HepG2 (cell line): ENCODE results near the gene NUTF2. TPM values are rescaled to one million over a fixed set of nuclear protein-coding genes. Genes with fewer than 3 reads are reported as not detected.

Experiments used
- ATAC-seq: fragments of 200-7000 bp; cut with Tn5 transposase; 3 replicates; pipeline ENCODE4 v1.9.1; 2020; ENCODE audit warnings: mild to moderate bottlenecking, moderate library complexity
- BruUV-seq: library from RNA; stranded (reverse); fragments of 400-500 nt; replicated peaks from 2 replicates; lab custom pipeline; 2021; lab: Mats Ljungman, UMichigan
- CTCF ChIA-PET: fragments of 300-600 bp; formaldehyde crosslinking; extraction: SDS; loops from one replicate; lab custom pipeline; 2021; ENCODE audit warnings: low total read pairs, inconsistent platforms, low intra/inter-chr PET ratio; lab: Yijun Ruan, JAX
- POLR2A ChIA-PET: fragments of 350-600 bp; sonication (Branson Sonifier 250); formaldehyde crosslinking; loops from one replicate; lab custom pipeline; 2020; ENCODE audit warnings: antibody characterized with exemption, inconsistent platforms; lab: Yijun Ruan, JAX
- DNase-seq: peaks from one replicate; pipeline ENCODE4 v3.0.0-alpha.2; 2015; ENCODE audit warnings: low spot score
- FAIRE-seq: peaks from 3 replicates; lab custom pipeline; 2011; peaks lifted over from hg19 to GRCh38; lab: Jason Lieb, UNC
- H2AFZ ChIP-seq: one replicate; pipeline ENCODE4 v1.6.1; 2011; ENCODE audit warnings: low read length, inconsistent platforms
- H3K27ac ChIP-seq: fragments of 300-600 bp; 3 replicates; pipeline ENCODE4 v1.8.0; 2011; ENCODE audit warnings: mixed run types, mild to moderate bottlenecking, mixed read lengths, low read length, inconsistent platforms; ENCODE audit not compliant: insufficient read depth; ENCODE audit errors: extremely low read length
- H3K27me3 ChIP-seq, 2 experiments: fragments of 200-600 bp in 1 of 2; 2 replicates in 1 of 2; 3 replicates in 1 of 2; pipeline versions ENCODE4 v1.6.0 to v1.8.0; 2011; ENCODE audit warnings: low read length in 2 of 2, mild to moderate bottlenecking in 2 of 2, moderate library complexity in 2 of 2, inconsistent platforms in 1 of 2; ENCODE audit not compliant: insufficient read depth in 2 of 2, control insufficient read depth in 1 of 2
- H3K36me3 ChIP-seq, 2 experiments: fragments of 200-600 bp in 1 of 2; replicated peaks in 1 of 2; 2 replicates in 1 of 2; 3 replicates in 1 of 2; pipeline versions ENCODE4 v1.5.1 to v1.8.0; 2011; ENCODE audit warnings: low read length in 2 of 2, inconsistent platforms in 1 of 2; ENCODE audit not compliant: insufficient read depth in 2 of 2, control insufficient read depth in 1 of 2
- H3K4me1 ChIP-seq: 2 replicates; pipeline ENCODE4 v1.5.1; 2012; ENCODE audit warnings: low read length, inconsistent platforms; ENCODE audit not compliant: insufficient read depth
- H3K4me2 ChIP-seq: 2 replicates; pipeline ENCODE4 v1.6.0; 2011; ENCODE audit warnings: low read depth, low read length, inconsistent platforms
- H3K4me3 ChIP-seq, 3 experiments: fragments of 200-600 bp in 1 of 3; sonication (generic), shearing (Covaris generic) in 1 of 3; replicated peaks in 1 of 3; 2 replicates each; pipeline ENCODE4 v1.5.1; 2011 to 2016; ENCODE audit warnings: low read length in 3 of 3, inconsistent platforms in 2 of 3, low read depth in 2 of 3, mild to moderate bottlenecking in 2 of 3, control low read depth in 1 of 3, mixed read lengths in 1 of 3; ENCODE audit not compliant: insufficient read depth in 1 of 3
- H3K79me2 ChIP-seq: one replicate; pipeline ENCODE4 v1.6.1; 2011; ENCODE audit warnings: low read length, inconsistent platforms; ENCODE audit not compliant: insufficient read depth
- H3K9ac ChIP-seq: 2 replicates; pipeline ENCODE4 v1.6.0; 2011; ENCODE audit warnings: mild to moderate bottlenecking, low read depth, low read length, inconsistent platforms; ENCODE audit not compliant: insufficient read depth
- H3K9me3 ChIP-seq: 2 replicates; pipeline ENCODE4 v1.5.1; 2012; ENCODE audit warnings: mild to moderate bottlenecking, low read length
- H4K20me1 ChIP-seq: 2 replicates; pipeline ENCODE4 v1.6.0; 2011; ENCODE audit warnings: inconsistent platforms, mild to moderate bottlenecking, low read length, moderate library complexity; ENCODE audit not compliant: insufficient read depth
- AKAP8 ChIP-seq: sonication (generic); formaldehyde crosslinking; IDR thresholded peaks from 2 replicates; pipeline ENCODE4 v1.5.1; 2020; ENCODE audit warnings: mild to moderate bottlenecking, missing genetic modification reagents
- BRD4 ChIP-seq: sonication (generic); formaldehyde crosslinking; IDR thresholded peaks from 2 replicates; pipeline ENCODE4 v1.4.0; 2020; ENCODE audit warnings: missing genetic modification reagents
- ELK4 ChIP-seq: sonication (generic); formaldehyde crosslinking; IDR thresholded peaks from 2 replicates; pipeline ENCODE4 v1.9.0; 2021; ENCODE audit warnings: missing genetic modification reagents, borderline replicate concordance
- SNAI1 ChIP-seq: sonication (generic); formaldehyde crosslinking; IDR thresholded peaks from 2 replicates; pipeline ENCODE4 v1.5.0; 2020; ENCODE audit warnings: mild to moderate bottlenecking, missing genetic modification reagents, borderline replicate concordance
- ZBTB20 ChIP-seq: sonication (generic); formaldehyde crosslinking; IDR thresholded peaks from 2 replicates; pipeline ENCODE4 v1.8.1; 2023; ENCODE audit warnings: missing genetic modification reagents, low read depth, mild to moderate bottlenecking, borderline replicate concordance
- ZBTB8A ChIP-seq: sonication (generic); formaldehyde crosslinking; IDR thresholded peaks from 2 replicates; pipeline ENCODE4 v1.4.0; 2020; ENCODE audit warnings: mild to moderate bottlenecking, low read depth, missing genetic modification reagents, borderline replicate concordance
- ZMAT5 ChIP-seq: sonication (generic); formaldehyde crosslinking; IDR thresholded peaks from 2 replicates; pipeline ENCODE4 v1.5.0; 2020; ENCODE audit warnings: mild to moderate bottlenecking, low read depth, missing genetic modification reagents, borderline replicate concordance
- ZNF337 ChIP-seq: sonication (generic); formaldehyde crosslinking; IDR thresholded peaks from 2 replicates; pipeline ENCODE4 v1.5.1; 2020; ENCODE audit warnings: missing genetic modification reagents, low read depth, mild to moderate bottlenecking, borderline replicate concordance
- ZNF510 ChIP-seq: sonication (generic); formaldehyde crosslinking; IDR thresholded peaks from 2 replicates; pipeline ENCODE4 v1.4.0; 2020; ENCODE audit warnings: low read depth, mild to moderate bottlenecking, missing genetic modification reagents
- ZNF724P ChIP-seq: sonication (generic); formaldehyde crosslinking; IDR thresholded peaks from 2 replicates; pipeline ENCODE4 v1.8.0; 2022; ENCODE audit warnings: missing genetic modification reagents, borderline replicate concordance
- ZNF891 ChIP-seq: sonication (generic); formaldehyde crosslinking; IDR thresholded peaks from 2 replicates; pipeline ENCODE4 v1.5.0; 2020; ENCODE audit warnings: mild to moderate bottlenecking, missing genetic modification reagents
- ZSCAN29 ChIP-seq: sonication (generic); formaldehyde crosslinking; conservative IDR thresholded peaks from 2 replicates; pipeline ENCODE4 v1.4.0; 2020; ENCODE audit warnings: mild to moderate bottlenecking, missing genetic modification reagents
- WGBS: methylation state at CpG from one replicate; pipeline ENCODE4 v1.1.6; 2017; ENCODE audit warnings: low lambda C conversion rate; 5-methylcytosine and 5-hydroxymethylcytosine counted together
- in situ Hi-C: cut with HindIII; loops from 2 replicates; pipeline ENCODE4 v1.10.0; 2017; ENCODE audit warnings: low pct_unique_long_range_greater_than_20kb; ENCODE audit not compliant: extremely low pct_ligation_motif_present
- intact Hi-C: fragments of 100-400 bp; cut with micrococcal nuclease; formaldehyde crosslinking; loops from one replicate; pipeline ENCODE4 v1.10.0; 2022; ENCODE audit not compliant: unreplicated experiment
- polyA plus RNA-seq, 8 experiments: library from polyadenylated mRNA; depleted of rRNA in 3 of 8; stranded (reverse) in 7 of 8; unstranded in 1 of 8; fragments of >200 nt; fragmentation: Illumina TruSeq in 4 of 8; extraction: Trizol in 4 of 8; gene quantifications; 2 replicates each; pipeline versions ENCODE4 v1.2.1 to v1.2.3, GENCODE V29; 2011 to 2016; ENCODE audit warnings: low read depth in 4 of 8, missing spikeins in 1 of 8, mixed read lengths in 1 of 8; ENCODE audit not compliant: insufficient read depth in 1 of 8
- total RNA-seq, 5 experiments: library from RNA; depleted of rRNA; stranded (reverse); fragments of >200 nt; fragmentation: Illumina TruSeq; extraction: Trizol; gene quantifications; 2 replicates each; pipeline ENCODE4 v1.2.3, GENCODE V29; 2016; ENCODE audit warnings: low read depth in 1 of 5
- TF ChIP-seq, protein P1 (sequence below): sonication (generic); formaldehyde crosslinking; IDR thresholded peaks from 2 replicates; pipeline ENCODE4 v1.4.0; 2020; ENCODE audit warnings: missing genetic modification reagents

Gene NUTF2
- total and polyA plus RNA-seq, 2 of the 13 experiments (the other 11 are each of a cell fraction or from before 2014, with no cell fraction given): 168 to 214 TPM

- in situ Hi-C loops: loop anchor here (5.0 to 10.0 kb wide), 2 partner anchors 39 to 156 kb away; no protein-coding TSS in a partner anchor
- Histone ChIP-seq H3K36me3 (peaks cover 7 to 21% of the 10 kb centered on the region in 2 experiments), H3K9me3 (no peaks in the 10 kb centered on the region), H3K4me2 (no peak overlapping the region), H3K27ac (no peak overlapping the region), H3K4me3 (no peak overlapping the region), H4K20me1 (no peaks in the 10 kb centered on the region), H2AFZ (no peak overlapping the region), H3K9ac (no peak overlapping the region), H3K27me3 (no peaks in the 10 kb centered on the region; a peak in 1 of 5 replicates), H3K79me2 (peaks cover 1% of the 10 kb centered on the region), H3K4me1 (peaks cover 24% of the 10 kb centered on the region)
- intact Hi-C loops: no loop called here
- DNase-seq (no peak), FAIRE-seq (no peak), ATAC-seq (no peak)
- BruUV-seq: no TSS peak
- TF ChIP-seq ELK4: no peak
- no peak for TF ChIP-seq ZNF724P (CRISPR knock-in tag)
- no peak for TF ChIP-seq ZSCAN29 (CRISPR knock-in tag)
- no peak for TF ChIP-seq ZNF510 (CRISPR knock-in tag)
- TF ChIP-seq ZNF891 (CRISPR knock-in tag): no peak
- TF ChIP-seq, protein P1, sequence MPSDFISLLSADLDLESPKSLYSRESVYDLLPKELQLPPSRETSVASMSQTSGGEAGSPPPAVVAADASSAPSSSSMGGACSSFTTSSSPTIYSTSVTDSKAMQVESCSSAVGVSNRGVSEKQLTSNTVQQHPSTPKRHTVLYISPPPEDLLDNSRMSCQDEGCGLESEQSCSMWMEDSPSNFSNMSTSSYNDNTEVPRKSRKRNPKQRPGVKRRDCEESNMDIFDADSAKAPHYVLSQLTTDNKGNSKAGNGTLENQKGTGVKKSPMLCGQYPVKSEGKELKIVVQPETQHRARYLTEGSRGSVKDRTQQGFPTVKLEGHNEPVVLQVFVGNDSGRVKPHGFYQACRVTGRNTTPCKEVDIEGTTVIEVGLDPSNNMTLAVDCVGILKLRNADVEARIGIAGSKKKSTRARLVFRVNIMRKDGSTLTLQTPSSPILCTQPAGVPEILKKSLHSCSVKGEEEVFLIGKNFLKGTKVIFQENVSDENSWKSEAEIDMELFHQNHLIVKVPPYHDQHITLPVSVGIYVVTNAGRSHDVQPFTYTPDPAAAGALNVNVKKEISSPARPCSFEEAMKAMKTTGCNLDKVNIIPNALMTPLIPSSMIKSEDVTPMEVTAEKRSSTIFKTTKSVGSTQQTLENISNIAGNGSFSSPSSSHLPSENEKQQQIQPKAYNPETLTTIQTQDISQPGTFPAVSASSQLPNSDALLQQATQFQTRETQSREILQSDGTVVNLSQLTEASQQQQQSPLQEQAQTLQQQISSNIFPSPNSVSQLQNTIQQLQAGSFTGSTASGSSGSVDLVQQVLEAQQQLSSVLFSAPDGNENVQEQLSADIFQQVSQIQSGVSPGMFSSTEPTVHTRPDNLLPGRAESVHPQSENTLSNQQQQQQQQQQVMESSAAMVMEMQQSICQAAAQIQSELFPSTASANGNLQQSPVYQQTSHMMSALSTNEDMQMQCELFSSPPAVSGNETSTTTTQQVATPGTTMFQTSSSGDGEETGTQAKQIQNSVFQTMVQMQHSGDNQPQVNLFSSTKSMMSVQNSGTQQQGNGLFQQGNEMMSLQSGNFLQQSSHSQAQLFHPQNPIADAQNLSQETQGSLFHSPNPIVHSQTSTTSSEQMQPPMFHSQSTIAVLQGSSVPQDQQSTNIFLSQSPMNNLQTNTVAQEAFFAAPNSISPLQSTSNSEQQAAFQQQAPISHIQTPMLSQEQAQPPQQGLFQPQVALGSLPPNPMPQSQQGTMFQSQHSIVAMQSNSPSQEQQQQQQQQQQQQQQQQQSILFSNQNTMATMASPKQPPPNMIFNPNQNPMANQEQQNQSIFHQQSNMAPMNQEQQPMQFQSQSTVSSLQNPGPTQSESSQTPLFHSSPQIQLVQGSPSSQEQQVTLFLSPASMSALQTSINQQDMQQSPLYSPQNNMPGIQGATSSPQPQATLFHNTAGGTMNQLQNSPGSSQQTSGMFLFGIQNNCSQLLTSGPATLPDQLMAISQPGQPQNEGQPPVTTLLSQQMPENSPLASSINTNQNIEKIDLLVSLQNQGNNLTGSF (CRISPR knock-in tag): no peak
- no peak for TF ChIP-seq ZNF337
- no peak for TF ChIP-seq BRD4 (CRISPR knock-in tag)
- TF ChIP-seq ZBTB20 (CRISPR knock-in tag): no peak
- TF ChIP-seq ZMAT5 (CRISPR knock-in tag): no peak
- TF ChIP-seq ZBTB8A (CRISPR knock-in tag): no peak
- no peak for TF ChIP-seq SNAI1
- TF ChIP-seq AKAP8 (CRISPR knock-in tag): no peak
- 75% methylated on average over 3 of the region's 3 CpGs for WGBS
- POLR2A ChIA-PET: interaction anchor here (1.2 kb wide), 1 partner anchor 47 kb away, joined by 4 read pairs; no protein-coding TSS in a partner anchor
- CTCF ChIA-PET: no interaction called here
Observed at GRCh38 chr16:67888331-67888730, 41.6 kb downstream of the NUTF2 start.
